ENCODE results near the gene PCNX2. TPM values are rescaled to one million over a fixed set of nuclear protein-coding genes. Genes with fewer than 3 reads are reported as not detected.

PCNX2 gene
- total and polyA plus RNA-seq, 10 of the 15 experiments (the other 5 are each of a cell fraction or from before 2014, with no cell fraction given) = 2.1 to 16.4 (median 8.1) TPM

- no peak for TF ChIP-seq CREM (IDR thresholded peaks at IDR 0.05; ENCODE audit: low read depth)
- TF ChIP-seq HDGF (IDR thresholded peaks at IDR 0.05) = no peak
- TF ChIP-seq HSF1 (IDR thresholded peaks at IDR 0.05; ENCODE audit: low read depth, low read length) = no peak
- no peak for TF ChIP-seq TCF3 (IDR thresholded peaks at IDR 0.05; ENCODE audit: borderline replicate concordance, insufficient read depth, low read depth, low read length)
- TF ChIP-seq E2F4 (IDR thresholded peaks at IDR 0.05; ENCODE audit: low read depth, low read length) = no peak
- TF ChIP-seq NRF1 (conservative IDR thresholded peaks at IDR 0.05; ENCODE audit: low read depth, low read length) = no peak
- no peak for TF ChIP-seq BHLHE40 (IDR thresholded peaks at IDR 0.05; ENCODE audit: borderline replicate concordance in 1 of 2, low read depth in 2 of 2, low read length in 1 of 2)
- no peak for TF ChIP-seq POLR2A (IDR thresholded peaks at IDR 0.05; ENCODE audit: low read depth, low read length)
- TF ChIP-seq ZBED1 (IDR thresholded peaks at IDR 0.05; ENCODE audit: borderline replicate concordance) = no peak
- TF ChIP-seq BACH1 (IDR thresholded peaks at IDR 0.05; ENCODE audit: borderline replicate concordance) = no peak
- no peak for TF ChIP-seq CBX5 (IDR thresholded peaks at IDR 0.05; ENCODE audit: low read depth)
- no peak for TF ChIP-seq SPI1 (IDR thresholded peaks at IDR 0.05; ENCODE audit: borderline replicate concordance, insufficient read depth, low read depth, low read length)
- TF ChIP-seq EP300 (IDR thresholded peaks at IDR 0.05; ENCODE audit: borderline replicate concordance in 1 of 2, control insufficient read depth in 1 of 2, low read depth in 2 of 2, low read length in 2 of 2) = no peak
- TF ChIP-seq MTA2 (IDR thresholded peaks at IDR 0.05; ENCODE audit: low read depth) = no peak
- TF ChIP-seq BMI1 (IDR thresholded peaks at IDR 0.05; ENCODE audit: borderline replicate concordance) = no peak
- POLR2A ChIA-PET = no interaction called here
- CTCF ChIA-PET = no interaction called here
- Histone ChIP-seq H2AFZ (ENCODE audit: control insufficient read depth, low read depth, low read length) (no peak overlapping the region), H3K9ac (ENCODE audit: control insufficient read depth, insufficient read depth, low read length) (no peak overlapping the region), H3K36me3 (ENCODE audit: control insufficient read depth in 2 of 2, insufficient read depth in 2 of 2, low read length in 1 of 2) (no peaks in the 10 kb centered on the region), H3K79me2 (ENCODE audit: control insufficient read depth, insufficient read depth, low read length) (no peaks in the 10 kb centered on the region), H3K4me1 (ENCODE audit: control insufficient read depth, insufficient read depth, low read length) (0 out of 2 replicates have a peak, but pooled peaks cover 5% of the 10 kb centered on the region), H3K27me3 (replicated peaks in 1 of 2; ENCODE audit: control insufficient read depth in 2 of 2, insufficient read depth in 2 of 2, low read length in 1 of 2) (no peaks in the 10 kb centered on the region), H3K27ac (ENCODE audit: control insufficient read depth, insufficient read depth) (no peak overlapping the region), H3K4me3 (no peak overlapping the region), H4K20me1 (ENCODE audit: control insufficient read depth, insufficient read depth) (no peaks in the 10 kb centered on the region), H3K9me3 (replicated peaks; ENCODE audit: control insufficient read depth, insufficient read depth, low read length) (no peaks in the 10 kb centered on the region), H3K4me2 (ENCODE audit: control insufficient read depth, insufficient read depth) (no peak overlapping the region)
- ATAC-seq (no peak), DNase-seq (ENCODE audit: low read depth, low spot score) (no peak), FAIRE-seq (no peak)
- intact Hi-C loops (cut with micrococcal nuclease; ENCODE audit: unreplicated experiment) = no loop called here
- in situ Hi-C loops (cut with MboI) = loop anchor here (10.0 kb wide), 1 partner anchor 385 kb away; the partner anchor contains the start of gene SIPA1L2
- no TSS peak for BruUV-seq (replicated peaks)
- SMC1A ChIA-PET (ENCODE audit: uncharacterized antibody, unreplicated experiment) = no interaction called here
- 84% methylated on average over 12 of the region's 12 CpGs for WGBS (ENCODE audit: insufficient coverage, insufficient replicate concordance, low lambda C conversion rate, missing lambda C conversion rate)
- RAD21 ChIA-PET (ENCODE audit: unreplicated experiment) = no interaction called here
Observed at GRCh38 chr1:233019778-233020325, 275.7 kb downstream of the PCNX2 start.

Measured in GM12878 (cell line).